Activated naive CD8-positive, alpha-beta T cell treated with anti-CD3 and anti-CD28 coated beads, Interleukin-2, amount 50 U/mL, for 24 hours (primary cell): ENCODE results near the gene ITPR3.

ENCODE experiments used
- ATAC-seq: fragments of 150-1000 bp; cut with Tn5 transposase; one replicate; pipeline ENCODE4 v1.10.0; 2021
- DNase-seq: peaks from one replicate; pipeline ENCODE4 v3.0.0; 2021
- H3K27ac Mint-ChIP-seq: one replicate; pipeline ENCODE4 v1.8.0; 2021; ENCODE audit warnings: mild to moderate bottlenecking, mixed read lengths
- H3K27me3 Mint-ChIP-seq: one replicate; pipeline ENCODE4 v1.8.0; 2021; ENCODE audit warnings: mixed read lengths
- H3K36me3 Mint-ChIP-seq: one replicate; pipeline ENCODE4 v1.8.0; 2021; ENCODE audit warnings: low read depth, mixed read lengths
- H3K4me1 Mint-ChIP-seq: one replicate; pipeline ENCODE4 v1.8.0; 2021; ENCODE audit warnings: mixed read lengths
- H3K4me3 Mint-ChIP-seq: one replicate; pipeline ENCODE4 v1.8.0; 2021; ENCODE audit warnings: mild to moderate bottlenecking, moderate library complexity, mixed read lengths
- H3K9me3 Mint-ChIP-seq: one replicate; pipeline ENCODE4 v1.8.0; 2021; ENCODE audit warnings: mixed read lengths

Gene ITPR3

GRCh38 chr6:33729059-33729458 is 107.9 kb downstream of the ITPR3 start:
- Mint-ChIP-seq H3K9me3 (no peaks in the 10 kb centered on the region), H3K27me3 (no peaks in the 10 kb centered on the region), H3K4me3 (no peak overlapping the region), H3K36me3 (no peaks in the 10 kb centered on the region), H3K4me1 (peaks cover 9% of the 10 kb centered on the region), H3K27ac (no peak overlapping the region)
- ATAC-seq (no peak), DNase-seq (no peak)

DNA sequence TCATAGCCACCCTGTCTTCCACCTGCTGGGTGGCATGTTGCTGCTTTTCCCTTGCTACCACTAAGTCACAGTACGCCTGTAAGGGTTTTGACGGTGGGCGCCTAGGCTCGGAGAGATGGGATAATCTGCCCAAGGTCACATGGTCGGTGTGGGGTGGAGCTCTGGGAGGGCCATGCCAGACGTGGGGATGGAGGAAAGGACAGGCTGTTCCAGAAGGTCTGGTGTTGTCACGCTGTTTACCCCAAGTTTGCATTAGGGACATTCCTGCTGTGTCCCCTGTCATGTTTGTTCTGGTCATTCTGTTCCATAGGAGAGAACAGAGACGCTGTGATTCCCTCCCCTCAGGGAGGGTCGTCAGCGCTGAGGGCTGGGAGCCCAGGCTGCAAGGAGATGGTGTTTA is 109.5 kb downstream of the ITPR3 start:
- no peak overlapping the region for H3K4me3 Mint-ChIP-seq
- H3K4me1 Mint-ChIP-seq, result no peaks in the 10 kb centered on the region
- no peak overlapping the region for H3K27ac Mint-ChIP-seq
- no peaks in the 10 kb centered on the region for H3K9me3 Mint-ChIP-seq
- no peaks in the 10 kb centered on the region for H3K27me3 Mint-ChIP-seq
- H3K36me3 Mint-ChIP-seq, result no peaks in the 10 kb centered on the region
- ATAC-seq (no peak), DNase-seq (no peak)

DNA sequence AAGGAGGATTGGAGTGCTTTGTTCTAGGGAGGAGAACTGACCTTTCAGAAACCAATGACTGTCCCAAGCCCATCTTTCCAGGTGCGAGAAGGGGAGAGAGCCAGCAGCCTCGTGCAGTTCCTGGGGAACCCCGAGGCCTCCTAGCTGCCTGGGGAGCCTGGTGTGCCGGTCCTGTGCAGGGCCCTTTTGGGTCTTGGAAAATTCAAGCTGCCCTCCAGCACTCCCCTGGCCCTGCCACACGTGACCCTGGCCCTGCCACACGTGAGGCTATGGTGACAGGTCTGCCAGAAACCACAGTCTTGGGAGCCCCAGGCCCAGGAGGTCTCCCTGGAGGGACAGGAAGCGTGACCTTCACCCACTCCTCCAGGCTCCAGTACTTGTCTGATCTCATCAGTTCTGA is 109.9 kb downstream of the ITPR3 start:
- no peaks in the 10 kb centered on the region for H3K36me3 Mint-ChIP-seq
- no peak overlapping the region for H3K4me3 Mint-ChIP-seq
- ATAC-seq (no peak), DNase-seq (no peak)
- H3K9me3 Mint-ChIP-seq, result no peaks in the 10 kb centered on the region
- no peak overlapping the region for H3K27ac Mint-ChIP-seq
- H3K27me3 Mint-ChIP-seq, result no peaks in the 10 kb centered on the region
- H3K4me1 Mint-ChIP-seq, result no peaks in the 10 kb centered on the region

- Mint-ChIP-seq H3K27ac (no peak overlapping the region), H3K9me3 (no peaks in the 10 kb centered on the region), H3K27me3 (no peaks in the 10 kb centered on the region), H3K36me3 (no peaks in the 10 kb centered on the region), H3K4me3 (no peak overlapping the region), H3K4me1 (no peaks in the 10 kb centered on the region)
- DNase-seq, result no peak
- no peak for ATAC-seq
Measured at GRCh38 chr6:33731751-33732282, 110.7 kb downstream of the ITPR3 start.

- H3K36me3 Mint-ChIP-seq, result no peaks in the 10 kb centered on the region
- H3K27ac Mint-ChIP-seq, result no peak overlapping the region
- no peak for DNase-seq
- H3K4me3 Mint-ChIP-seq, result no peak overlapping the region
- no peaks in the 10 kb centered on the region for H3K4me1 Mint-ChIP-seq
- ATAC-seq, result no peak
- no peaks in the 10 kb centered on the region for H3K9me3 Mint-ChIP-seq
- H3K27me3 Mint-ChIP-seq, result no peaks in the 10 kb centered on the region
Measured at GRCh38 chr6:33732385-33732784, 111.3 kb downstream of the ITPR3 start.

GRCh38 chr6:33732817-33733708 is 111.9 kb downstream of the ITPR3 start:
- Mint-ChIP-seq H3K4me3 (no peak overlapping the region), H3K9me3 (no peaks in the 10 kb centered on the region), H3K27me3 (no peaks in the 10 kb centered on the region), H3K4me1 (no peaks in the 10 kb centered on the region), H3K27ac (no peak overlapping the region), H3K36me3 (no peaks in the 10 kb centered on the region)
- no peak for ATAC-seq
- no peak for DNase-seq

DNA sequence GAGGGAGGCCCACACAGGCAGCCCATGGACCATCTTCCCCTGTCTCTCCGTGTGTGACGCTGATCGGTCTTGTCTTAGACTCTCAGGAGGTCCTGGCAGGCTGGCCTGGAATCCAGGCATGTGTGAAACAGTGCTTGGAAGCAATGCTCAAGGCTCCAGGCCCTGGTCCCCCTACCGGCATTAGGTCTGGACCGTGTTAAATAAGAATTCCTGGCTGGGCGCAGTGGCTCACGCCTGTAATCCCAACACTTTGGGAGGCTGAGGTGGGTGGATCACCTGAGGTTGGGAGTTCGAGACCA is 112.5 kb downstream of the ITPR3 start:
- no peak for DNase-seq
- Mint-ChIP-seq H3K27me3 (no peaks in the 10 kb centered on the region), H3K4me3 (no peak overlapping the region), H3K27ac (no peak overlapping the region), H3K4me1 (no peaks in the 10 kb centered on the region), H3K36me3 (no peaks in the 10 kb centered on the region), H3K9me3 (no peaks in the 10 kb centered on the region)
- ATAC-seq, result no peak

DNA sequence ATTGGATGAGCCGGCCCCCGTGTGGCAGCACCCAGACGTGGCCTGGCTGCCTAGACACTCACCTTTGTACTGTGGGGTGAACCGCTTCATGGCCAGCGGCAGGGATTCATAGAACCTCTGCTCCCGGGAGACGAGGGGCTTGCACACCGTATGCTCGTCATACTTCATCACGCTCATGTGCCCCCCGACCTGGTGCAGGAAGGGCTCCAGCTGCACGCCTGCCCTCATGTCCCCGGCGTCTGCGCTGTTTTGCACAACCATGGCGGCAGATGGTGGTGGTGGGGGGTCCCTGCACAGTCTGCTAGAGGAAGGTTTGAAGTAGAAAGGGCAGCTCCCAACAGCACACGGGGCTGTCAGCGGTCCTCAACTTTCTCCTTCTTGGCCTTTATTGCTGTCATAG is 114.1 kb downstream of the ITPR3 start:
- H3K4me1 Mint-ChIP-seq, result no peaks in the 10 kb centered on the region
- DNase-seq, result no peak
- no peaks in the 10 kb centered on the region for H3K36me3 Mint-ChIP-seq
- H3K4me3 Mint-ChIP-seq, result no peak overlapping the region
- H3K9me3 Mint-ChIP-seq, result no peaks in the 10 kb centered on the region
- H3K27me3 Mint-ChIP-seq, result no peaks in the 10 kb centered on the region
- no peak overlapping the region for H3K27ac Mint-ChIP-seq
- ATAC-seq, result no peak

- Mint-ChIP-seq H3K36me3 (no peaks in the 10 kb centered on the region), H3K4me1 (no peaks in the 10 kb centered on the region), H3K4me3 (no peak overlapping the region), H3K27ac (no peak overlapping the region), H3K27me3 (no peaks in the 10 kb centered on the region), H3K9me3 (no peaks in the 10 kb centered on the region)
- DNase-seq (no peak), ATAC-seq (no peak)
Measured at GRCh38 chr6:33737267-33738026, 116.3 kb downstream of the ITPR3 start.

GRCh38 chr6:33738153-33738552 is 117.0 kb downstream of the ITPR3 start:
- Mint-ChIP-seq H3K9me3 (no peaks in the 10 kb centered on the region), H3K27ac (no peak overlapping the region), H3K4me1 (no peaks in the 10 kb centered on the region), H3K4me3 (no peak overlapping the region), H3K27me3 (peaks cover 6% of the 10 kb centered on the region), H3K36me3 (no peaks in the 10 kb centered on the region)
- ATAC-seq (no peak), DNase-seq (no peak)

DNA sequence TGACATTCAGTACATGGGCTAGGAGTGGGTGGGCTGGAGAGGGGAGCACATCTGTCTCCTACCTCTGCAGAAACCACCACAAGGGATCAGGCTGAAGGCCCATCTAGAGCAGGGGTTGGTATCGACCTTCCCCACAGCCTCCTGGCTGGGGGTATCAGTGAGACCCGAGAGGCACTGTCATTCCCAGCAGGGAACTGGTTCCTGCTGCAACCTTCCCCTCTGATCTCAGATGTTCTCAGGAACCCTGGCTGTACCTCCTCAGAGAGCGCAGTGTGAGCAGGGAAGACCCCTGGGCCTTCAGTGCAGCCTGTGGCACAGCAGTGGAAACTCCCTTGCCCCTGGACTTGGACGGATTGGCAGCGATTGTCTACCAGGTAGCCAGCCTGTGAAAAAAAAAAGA is 117.8 kb downstream of the ITPR3 start:
- DNase-seq (no peak), ATAC-seq (no peak)
- Mint-ChIP-seq H3K4me1 (no peaks in the 10 kb centered on the region), H3K36me3 (no peaks in the 10 kb centered on the region), H3K27me3 (peaks cover 7% of the 10 kb centered on the region), H3K27ac (no peak overlapping the region), H3K9me3 (no peaks in the 10 kb centered on the region), H3K4me3 (no peak overlapping the region)

DNA sequence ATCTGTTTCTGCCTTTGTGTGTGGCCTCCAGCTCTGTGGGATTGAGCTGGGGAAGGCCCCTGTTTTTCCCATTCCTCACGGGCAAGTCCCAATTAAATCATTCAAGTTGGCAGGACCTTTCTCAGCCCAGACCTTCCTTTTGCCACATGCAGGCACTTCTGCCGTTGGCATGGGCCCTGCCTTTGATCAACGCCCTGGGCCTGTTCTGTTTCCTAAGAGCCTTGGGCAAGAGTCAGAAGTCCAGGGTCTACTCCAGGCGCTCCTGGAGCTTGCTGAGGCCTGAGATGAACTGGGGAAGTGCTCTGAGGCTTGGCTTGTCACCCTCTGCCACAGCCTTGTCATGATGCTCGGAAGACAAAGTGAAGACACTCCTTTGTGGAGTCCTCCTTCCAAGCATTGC is 118.4 kb downstream of the ITPR3 start:
- Mint-ChIP-seq H3K36me3 (no peaks in the 10 kb centered on the region), H3K4me1 (peaks cover 2% of the 10 kb centered on the region), H3K27ac (no peak overlapping the region), H3K4me3 (no peak overlapping the region), H3K9me3 (no peaks in the 10 kb centered on the region), H3K27me3 (peaks cover 9% of the 10 kb centered on the region)
- DNase-seq, result no peak
- no peak for ATAC-seq

DNA sequence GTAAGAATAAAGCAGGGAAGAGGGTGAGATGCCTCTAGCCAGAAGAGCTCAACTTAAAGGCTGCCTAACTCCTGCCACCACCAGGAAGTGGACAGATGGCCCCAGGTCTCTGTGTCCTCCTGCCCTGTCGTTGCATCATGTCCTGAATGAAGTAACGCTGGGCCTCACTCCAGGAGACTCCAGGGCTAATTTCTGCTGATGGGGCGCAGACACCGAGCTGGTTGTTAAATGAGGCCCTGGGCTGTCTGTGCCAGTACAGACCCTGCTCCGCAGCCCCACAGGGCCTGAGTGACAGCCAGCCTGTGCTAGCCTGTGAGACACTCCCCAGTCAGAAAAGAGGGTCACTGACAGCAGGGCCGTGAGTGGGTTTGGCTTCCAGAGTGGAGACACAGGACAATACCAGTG is 119.1 kb downstream of the ITPR3 start:
- Mint-ChIP-seq H3K27ac (no peak overlapping the region), H3K9me3 (no peaks in the 10 kb centered on the region), H3K36me3 (no peaks in the 10 kb centered on the region), H3K27me3 (peaks cover 9% of the 10 kb centered on the region), H3K4me1 (peaks cover 2% of the 10 kb centered on the region), H3K4me3 (no peak overlapping the region)
- ATAC-seq (no peak), DNase-seq (no peak)

- no peak overlapping the region for H3K4me3 Mint-ChIP-seq
- ATAC-seq (no peak), DNase-seq (no peak)
- no peak overlapping the region for H3K27ac Mint-ChIP-seq
- H3K4me1 Mint-ChIP-seq, result peaks cover 2% of the 10 kb centered on the region
- H3K36me3 Mint-ChIP-seq, result no peaks in the 10 kb centered on the region
- H3K9me3 Mint-ChIP-seq, result no peaks in the 10 kb centered on the region
- H3K27me3 Mint-ChIP-seq, result peaks cover 11% of the 10 kb centered on the region
Measured at GRCh38 chr6:33740794-33741193, 119.7 kb downstream of the ITPR3 start.

DNA sequence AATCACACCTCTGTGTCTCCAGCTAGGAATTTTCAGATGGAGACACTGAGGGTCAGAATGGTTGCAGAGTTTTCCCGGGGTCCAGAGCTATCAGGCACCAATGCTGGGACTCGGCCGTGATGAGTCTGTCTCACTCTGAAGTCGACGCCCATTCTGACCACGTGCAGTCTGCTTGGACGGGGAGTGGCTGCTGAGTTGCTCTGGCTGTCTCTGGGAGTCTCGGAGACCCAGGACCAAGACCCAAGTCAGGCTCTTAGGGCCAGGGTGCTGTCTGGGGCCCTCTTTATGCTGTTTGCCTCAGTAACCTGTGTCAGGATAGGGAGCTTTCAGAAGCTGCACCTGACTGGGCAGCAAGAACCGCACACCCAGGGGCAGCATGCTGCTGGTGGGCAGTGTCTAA is 121.0 kb downstream of the ITPR3 start:
- ATAC-seq (no peak), DNase-seq (no peak)
- no peaks in the 10 kb centered on the region for H3K9me3 Mint-ChIP-seq
- no peak overlapping the region for H3K4me3 Mint-ChIP-seq
- H3K27me3 Mint-ChIP-seq, result peaks cover 11% of the 10 kb centered on the region
- no peaks in the 10 kb centered on the region for H3K36me3 Mint-ChIP-seq
- peaks cover 2% of the 10 kb centered on the region for H3K4me1 Mint-ChIP-seq
- no peak overlapping the region for H3K27ac Mint-ChIP-seq
